H1 (cell line): ENCODE data around the gene SPATA13. TPM values are rescaled to one million over a fixed set of nuclear protein-coding genes. Genes with fewer than 3 reads are reported as not detected.

Experiments used
- FOSL1 ChIP-seq: IDR thresholded peaks from 2 replicates; pipeline ENCODE4 v1.6.1; 2011; ENCODE audit warnings: mild to moderate bottlenecking, low read depth, low read length, moderate library complexity; ENCODE audit not compliant: insufficient read depth
- HDAC6 ChIP-seq: IDR thresholded peaks from one replicate; pipeline ENCODE4 v1.7.1; 2012; ENCODE audit warnings: low read depth, mild to moderate bottlenecking, inconsistent platforms, low read length, moderate library complexity
- SIRT6 ChIP-seq: IDR thresholded peaks from one replicate; pipeline ENCODE4 v1.7.1; 2012; ENCODE audit warnings: low read length, inconsistent platforms
- TAF1 ChIP-seq: IDR thresholded peaks from 2 replicates; pipeline ENCODE4 v1.6.1; 2011; ENCODE audit warnings: mild to moderate bottlenecking, low read depth, low read length
- polyA plus RNA-seq, 7 experiments: library from polyadenylated mRNA; depleted of rRNA in 3 of 7; stranded (reverse) in 5 of 7; unstranded in 2 of 7; fragments of >200 nt in 5 of 7; fragments of 200-250 nt in 2 of 7; gene quantifications; 1 replicate in 5 of 7; 2 replicates in 1 of 7; 4 replicates in 1 of 7; pipeline versions ENCODE4 v1.2.1 to v1.2.3, GENCODE V29; 2011 to 2013; ENCODE audit warnings: missing spikeins in 2 of 7, mixed read lengths in 2 of 7
- total RNA-seq: library from RNA; stranded (reverse); fragmentation: NEBNext Ultra II Directional; extraction: Animal tissue kit (Norgen Biotek cat#: 25700); gene quantifications from 2 replicates; pipeline ENCODE4 v1.2.1, GENCODE V29; 2021
- TF ChIP-seq, protein P1 (sequence below): fragments of 300-600 bp; sonication (generic); IDR thresholded peaks from 2 replicates; pipeline ENCODE4 v1.7.1; 2012; ENCODE audit warnings: low read length, moderate library complexity, mild to moderate bottlenecking, inconsistent platforms; ENCODE audit not compliant: insufficient replicate concordance

SPATA13 gene
- total and polyA plus RNA-seq, 2 of the 8 experiments (the other 6 are each of a cell fraction or from before 2014, with no cell fraction given): 12.6 to 30.9 TPM

DNA sequence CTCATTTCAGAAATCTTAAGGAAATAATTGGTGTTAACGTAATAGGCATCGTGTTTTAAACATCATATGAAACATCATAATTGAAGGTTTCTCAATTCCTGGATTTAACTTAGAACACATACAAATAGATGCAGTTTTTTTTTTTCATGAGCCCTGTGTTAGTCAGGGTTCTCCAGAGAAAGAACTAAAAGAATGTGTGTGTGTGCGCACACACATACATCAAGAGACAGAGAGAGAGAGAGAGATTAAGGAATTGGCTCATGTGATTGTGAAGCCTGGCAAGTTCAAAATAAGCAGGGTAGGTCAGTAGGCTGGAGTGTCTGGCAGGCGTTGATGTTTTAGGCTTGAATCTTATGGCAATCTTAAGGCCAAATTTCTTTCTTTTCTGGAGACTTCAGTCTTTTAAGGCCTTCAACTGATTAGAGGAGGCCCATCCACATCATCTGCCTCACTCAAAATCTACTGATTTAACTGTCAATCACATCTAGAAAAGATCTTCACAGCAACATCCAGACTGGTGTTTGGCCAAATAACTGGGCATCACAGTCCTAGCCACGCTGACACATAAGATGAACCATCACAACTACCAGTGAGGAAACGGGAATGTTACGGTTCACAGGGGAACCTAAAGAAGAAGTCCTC lies 25.2 kb downstream of the SPATA13 start (continued):
- TF ChIP-seq TAF1 (no peak), SIRT6 (no peak), HDAC6 (no peak), FOSL1 (no peak)
- TF ChIP-seq, protein P1, sequence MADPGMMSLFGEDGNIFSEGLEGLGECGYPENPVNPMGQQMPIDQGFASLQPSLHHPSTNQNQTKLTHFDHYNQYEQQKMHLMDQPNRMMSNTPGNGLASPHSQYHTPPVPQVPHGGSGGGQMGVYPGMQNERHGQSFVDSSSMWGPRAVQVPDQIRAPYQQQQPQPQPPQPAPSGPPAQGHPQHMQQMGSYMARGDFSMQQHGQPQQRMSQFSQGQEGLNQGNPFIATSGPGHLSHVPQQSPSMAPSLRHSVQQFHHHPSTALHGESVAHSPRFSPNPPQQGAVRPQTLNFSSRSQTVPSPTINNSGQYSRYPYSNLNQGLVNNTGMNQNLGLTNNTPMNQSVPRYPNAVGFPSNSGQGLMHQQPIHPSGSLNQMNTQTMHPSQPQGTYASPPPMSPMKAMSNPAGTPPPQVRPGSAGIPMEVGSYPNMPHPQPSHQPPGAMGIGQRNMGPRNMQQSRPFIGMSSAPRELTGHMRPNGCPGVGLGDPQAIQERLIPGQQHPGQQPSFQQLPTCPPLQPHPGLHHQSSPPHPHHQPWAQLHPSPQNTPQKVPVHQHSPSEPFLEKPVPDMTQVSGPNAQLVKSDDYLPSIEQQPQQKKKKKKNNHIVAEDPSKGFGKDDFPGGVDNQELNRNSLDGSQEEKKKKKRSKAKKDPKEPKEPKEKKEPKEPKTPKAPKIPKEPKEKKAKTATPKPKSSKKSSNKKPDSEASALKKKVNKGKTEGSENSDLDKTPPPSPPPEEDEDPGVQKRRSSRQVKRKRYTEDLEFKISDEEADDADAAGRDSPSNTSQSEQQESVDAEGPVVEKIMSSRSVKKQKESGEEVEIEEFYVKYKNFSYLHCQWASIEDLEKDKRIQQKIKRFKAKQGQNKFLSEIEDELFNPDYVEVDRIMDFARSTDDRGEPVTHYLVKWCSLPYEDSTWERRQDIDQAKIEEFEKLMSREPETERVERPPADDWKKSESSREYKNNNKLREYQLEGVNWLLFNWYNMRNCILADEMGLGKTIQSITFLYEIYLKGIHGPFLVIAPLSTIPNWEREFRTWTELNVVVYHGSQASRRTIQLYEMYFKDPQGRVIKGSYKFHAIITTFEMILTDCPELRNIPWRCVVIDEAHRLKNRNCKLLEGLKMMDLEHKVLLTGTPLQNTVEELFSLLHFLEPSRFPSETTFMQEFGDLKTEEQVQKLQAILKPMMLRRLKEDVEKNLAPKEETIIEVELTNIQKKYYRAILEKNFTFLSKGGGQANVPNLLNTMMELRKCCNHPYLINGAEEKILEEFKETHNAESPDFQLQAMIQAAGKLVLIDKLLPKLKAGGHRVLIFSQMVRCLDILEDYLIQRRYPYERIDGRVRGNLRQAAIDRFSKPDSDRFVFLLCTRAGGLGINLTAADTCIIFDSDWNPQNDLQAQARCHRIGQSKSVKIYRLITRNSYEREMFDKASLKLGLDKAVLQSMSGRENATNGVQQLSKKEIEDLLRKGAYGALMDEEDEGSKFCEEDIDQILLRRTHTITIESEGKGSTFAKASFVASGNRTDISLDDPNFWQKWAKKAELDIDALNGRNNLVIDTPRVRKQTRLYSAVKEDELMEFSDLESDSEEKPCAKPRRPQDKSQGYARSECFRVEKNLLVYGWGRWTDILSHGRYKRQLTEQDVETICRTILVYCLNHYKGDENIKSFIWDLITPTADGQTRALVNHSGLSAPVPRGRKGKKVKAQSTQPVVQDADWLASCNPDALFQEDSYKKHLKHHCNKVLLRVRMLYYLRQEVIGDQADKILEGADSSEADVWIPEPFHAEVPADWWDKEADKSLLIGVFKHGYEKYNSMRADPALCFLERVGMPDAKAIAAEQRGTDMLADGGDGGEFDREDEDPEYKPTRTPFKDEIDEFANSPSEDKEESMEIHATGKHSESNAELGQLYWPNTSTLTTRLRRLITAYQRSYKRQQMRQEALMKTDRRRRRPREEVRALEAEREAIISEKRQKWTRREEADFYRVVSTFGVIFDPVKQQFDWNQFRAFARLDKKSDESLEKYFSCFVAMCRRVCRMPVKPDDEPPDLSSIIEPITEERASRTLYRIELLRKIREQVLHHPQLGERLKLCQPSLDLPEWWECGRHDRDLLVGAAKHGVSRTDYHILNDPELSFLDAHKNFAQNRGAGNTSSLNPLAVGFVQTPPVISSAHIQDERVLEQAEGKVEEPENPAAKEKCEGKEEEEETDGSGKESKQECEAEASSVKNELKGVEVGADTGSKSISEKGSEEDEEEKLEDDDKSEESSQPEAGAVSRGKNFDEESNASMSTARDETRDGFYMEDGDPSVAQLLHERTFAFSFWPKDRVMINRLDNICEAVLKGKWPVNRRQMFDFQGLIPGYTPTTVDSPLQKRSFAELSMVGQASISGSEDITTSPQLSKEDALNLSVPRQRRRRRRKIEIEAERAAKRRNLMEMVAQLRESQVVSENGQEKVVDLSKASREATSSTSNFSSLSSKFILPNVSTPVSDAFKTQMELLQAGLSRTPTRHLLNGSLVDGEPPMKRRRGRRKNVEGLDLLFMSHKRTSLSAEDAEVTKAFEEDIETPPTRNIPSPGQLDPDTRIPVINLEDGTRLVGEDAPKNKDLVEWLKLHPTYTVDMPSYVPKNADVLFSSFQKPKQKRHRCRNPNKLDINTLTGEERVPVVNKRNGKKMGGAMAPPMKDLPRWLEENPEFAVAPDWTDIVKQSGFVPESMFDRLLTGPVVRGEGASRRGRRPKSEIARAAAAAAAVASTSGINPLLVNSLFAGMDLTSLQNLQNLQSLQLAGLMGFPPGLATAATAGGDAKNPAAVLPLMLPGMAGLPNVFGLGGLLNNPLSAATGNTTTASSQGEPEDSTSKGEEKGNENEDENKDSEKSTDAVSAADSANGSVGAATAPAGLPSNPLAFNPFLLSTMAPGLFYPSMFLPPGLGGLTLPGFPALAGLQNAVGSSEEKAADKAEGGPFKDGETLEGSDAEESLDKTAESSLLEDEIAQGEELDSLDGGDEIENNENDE: no peak
